PC-3 (cell line): ENCODE measurements around the gene TOMM40.

Experiments
- EZH2 ChIP-seq: fragments of 300-600 bp; sonication (generic); IDR thresholded peaks from one replicate; pipeline ENCODE4 v1.6.1; 2017; ENCODE audit warnings: antibody characterized with exemption, mild to moderate bottlenecking, low read length; ENCODE audit not compliant: unreplicated experiment
- EZH2phosphoT487 ChIP-seq: fragments of 300-600 bp; sonication (generic); IDR thresholded peaks from 2 replicates; pipeline ENCODE4 v1.6.1; 2018; ENCODE audit warnings: mild to moderate bottlenecking, antibody characterized with exemption, low read length, borderline replicate concordance
- TF ChIP-seq, protein P1 (sequence below): fragments of 300-600 bp; sonication (generic); conservative IDR thresholded peaks from 2 replicates; pipeline ENCODE4 v1.5.1; 2017; ENCODE audit warnings: antibody characterized with exemption, low read depth, mild to moderate bottlenecking, low read length

DNA sequence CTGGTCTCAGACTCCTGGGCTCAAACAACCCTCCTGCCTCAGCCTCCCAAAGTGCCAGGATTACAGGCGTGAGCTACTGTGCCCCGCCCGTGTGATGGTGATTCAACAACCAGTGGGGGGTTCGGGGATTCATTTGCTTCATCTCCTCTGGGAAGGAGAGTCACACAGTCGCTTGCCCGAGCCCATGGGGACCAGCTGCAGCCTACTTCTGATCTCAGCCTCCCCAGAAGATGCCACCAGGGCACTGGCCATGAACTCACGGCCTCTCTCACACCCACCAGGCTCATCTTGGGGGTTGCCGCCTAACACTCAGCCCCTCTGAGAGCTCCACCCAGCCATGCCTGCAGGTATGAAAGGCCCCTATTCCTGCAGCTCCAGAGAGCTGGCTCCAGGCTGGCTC lies 6.8 kb downstream of the TOMM40 start:
- TF ChIP-seq, protein P1, sequence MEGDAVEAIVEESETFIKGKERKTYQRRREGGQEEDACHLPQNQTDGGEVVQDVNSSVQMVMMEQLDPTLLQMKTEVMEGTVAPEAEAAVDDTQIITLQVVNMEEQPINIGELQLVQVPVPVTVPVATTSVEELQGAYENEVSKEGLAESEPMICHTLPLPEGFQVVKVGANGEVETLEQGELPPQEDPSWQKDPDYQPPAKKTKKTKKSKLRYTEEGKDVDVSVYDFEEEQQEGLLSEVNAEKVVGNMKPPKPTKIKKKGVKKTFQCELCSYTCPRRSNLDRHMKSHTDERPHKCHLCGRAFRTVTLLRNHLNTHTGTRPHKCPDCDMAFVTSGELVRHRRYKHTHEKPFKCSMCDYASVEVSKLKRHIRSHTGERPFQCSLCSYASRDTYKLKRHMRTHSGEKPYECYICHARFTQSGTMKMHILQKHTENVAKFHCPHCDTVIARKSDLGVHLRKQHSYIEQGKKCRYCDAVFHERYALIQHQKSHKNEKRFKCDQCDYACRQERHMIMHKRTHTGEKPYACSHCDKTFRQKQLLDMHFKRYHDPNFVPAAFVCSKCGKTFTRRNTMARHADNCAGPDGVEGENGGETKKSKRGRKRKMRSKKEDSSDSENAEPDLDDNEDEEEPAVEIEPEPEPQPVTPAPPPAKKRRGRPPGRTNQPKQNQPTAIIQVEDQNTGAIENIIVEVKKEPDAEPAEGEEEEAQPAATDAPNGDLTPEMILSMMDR: no peak
- TF ChIP-seq EZH2phosphoT487 (no peak), EZH2 (no peak)
